Posterior vena cava (tissue), 2 donors: ENCODE measurements around the gene C5orf24. TPM values are rescaled to one million over a fixed set of nuclear protein-coding genes. Genes with fewer than 3 reads are reported as not detected.

Source experiments
- DNase-seq: peaks from one replicate; pipeline ENCODE4 v3.0.0-alpha.2; 2020; ENCODE audit warnings: low spot score
- intact Hi-C, 2 donors: fragments of 100-400 bp; cut with DNase I; formaldehyde crosslinking; loops; one replicate each; pipeline versions ENCODE4 v1.14.1 to v1.14.2; 2022 to 2023
- total RNA-seq, 2 donors: library from RNA; stranded (reverse); fragmentation: NEBNext Ultra II Directional; extraction: Animal tissue kit (Norgen Biotek cat#: 25700); gene quantifications; one replicate each; pipeline ENCODE4 v1.2.1, GENCODE V29; 2021
- donor health status: DM: yes; HTN: yes; CAD: no.
- donor health status: DM: yes; HTN: yes; CAD: no.

C5orf24 gene
- total RNA-seq, 2 donors from 2014 or later: 53.1 to 58.7 TPM

DNA sequence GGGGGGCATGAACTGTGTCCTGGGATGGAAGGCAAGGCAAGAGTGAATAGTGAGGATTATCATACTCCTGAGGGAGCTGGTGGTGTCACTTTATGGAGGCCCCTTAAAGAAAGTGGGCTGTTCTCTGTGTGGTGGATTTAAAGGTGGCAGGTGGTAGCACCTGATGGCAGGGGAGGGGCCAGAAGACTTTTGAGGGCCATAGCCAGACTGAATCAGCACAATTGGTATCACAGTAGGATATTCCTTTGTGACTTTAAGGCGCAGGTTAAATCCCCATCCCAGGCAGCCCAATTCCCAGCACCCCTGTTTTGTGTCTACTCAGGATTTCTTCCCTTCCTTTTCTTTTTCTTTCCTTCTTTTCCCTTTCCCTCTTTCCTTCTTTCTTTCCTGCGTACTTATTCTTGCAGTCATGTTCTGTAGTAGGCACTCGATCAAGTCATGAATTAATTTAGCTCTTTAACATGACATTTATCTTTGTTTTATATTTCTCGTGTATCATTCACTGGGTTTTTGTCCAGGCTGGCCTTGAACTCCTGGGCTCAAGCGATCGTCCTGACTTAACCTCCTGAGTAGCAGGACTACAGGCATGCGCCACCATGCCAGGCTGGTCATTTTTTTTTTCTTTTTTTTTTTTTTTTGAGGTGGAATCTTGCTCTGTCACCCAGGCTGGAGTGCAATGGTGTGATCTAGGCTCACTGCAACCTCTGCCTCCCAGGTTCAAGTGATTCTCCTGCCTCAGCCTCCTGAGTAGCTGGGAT lies 48.2 kb downstream of the C5orf24 start:
- intact Hi-C loops: loop anchor here in 1 of 2 donors (2.0 kb wide), 1 partner anchor 63 kb away; no protein-coding TSS in a partner anchor

DNA sequence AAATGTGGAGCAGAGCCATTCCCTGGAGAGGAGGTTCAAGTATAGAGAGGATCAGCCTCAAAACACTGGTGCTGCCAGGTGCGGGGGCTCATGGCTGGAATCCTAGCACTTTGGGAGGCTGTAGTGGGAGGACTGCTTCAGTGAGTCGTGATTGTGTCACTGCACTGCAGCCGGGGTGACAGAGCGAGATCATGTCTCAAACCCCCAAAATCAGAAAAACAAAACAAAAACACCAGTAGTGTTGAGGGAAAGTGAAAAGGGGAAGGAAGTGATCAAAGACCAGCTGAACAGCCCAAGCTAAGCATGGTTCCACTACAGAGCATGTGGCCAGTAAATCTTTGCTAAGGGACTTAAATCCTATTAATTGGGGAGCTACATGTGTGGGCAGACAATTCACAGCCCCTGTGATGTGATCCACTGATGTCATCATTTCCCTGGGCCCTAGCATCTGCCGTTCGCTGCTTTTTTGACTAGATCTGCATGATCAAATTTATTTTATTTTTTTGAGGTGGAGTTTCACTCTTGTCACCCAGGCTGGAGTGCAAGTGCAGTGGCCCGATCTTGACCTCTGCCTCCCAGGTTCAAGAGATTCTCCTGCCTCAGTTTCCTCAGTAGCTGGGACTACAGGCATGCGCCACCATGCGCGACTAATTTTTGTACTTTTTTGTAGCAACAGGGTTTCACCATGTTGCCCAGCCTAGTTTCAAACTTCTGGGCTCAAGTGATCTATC lies 56.5 kb downstream of the C5orf24 start:
- intact Hi-C loops: no loop called here
- DNase-seq: peak; percentile 54

More for the DNA sequence above, 48.2 kb downstream of the C5orf24 start:
- DNase-seq: no peak

DNA sequence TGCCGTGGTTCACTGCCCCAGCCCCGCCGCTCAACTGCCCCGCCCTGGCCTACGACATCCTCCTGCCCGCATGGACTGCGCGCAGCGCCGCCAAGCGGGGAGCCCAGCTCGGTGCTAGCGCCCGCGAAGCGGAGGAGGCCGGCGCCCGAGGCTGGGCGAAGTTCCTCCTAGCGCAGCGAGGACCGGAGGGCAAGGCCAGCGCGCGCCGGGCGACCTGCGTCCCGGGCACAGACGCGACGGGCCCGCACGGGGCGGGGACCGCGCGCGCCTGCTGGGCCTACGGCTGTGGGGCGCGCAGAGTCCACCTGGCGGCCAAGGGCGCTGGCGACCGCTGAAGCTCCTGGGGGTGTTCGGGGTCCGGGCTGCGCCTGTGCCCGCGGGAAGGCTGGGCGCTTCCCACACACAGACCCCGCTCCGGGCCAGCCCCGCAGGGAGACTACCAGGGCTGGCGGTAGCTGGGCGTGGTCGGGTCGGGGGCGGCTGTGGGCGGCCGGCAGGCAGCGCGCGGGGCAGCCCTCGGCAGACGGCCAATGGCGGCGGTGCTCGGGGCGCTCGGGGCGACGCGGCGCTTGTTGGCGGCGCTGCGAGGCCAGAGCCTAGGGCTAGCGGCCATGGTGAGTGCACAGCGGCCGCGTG lies 59.0 kb downstream of the C5orf24 start, which contains the start of gene PCBD2:
PCBD2 (plus strand) TSS at position 522 of the 636 bp plus-strand sequence; CDS start at position 531, 9 bp downstream.
- peak; percentile 98 for DNase-seq
- intact Hi-C loops: no loop called here

DNA sequence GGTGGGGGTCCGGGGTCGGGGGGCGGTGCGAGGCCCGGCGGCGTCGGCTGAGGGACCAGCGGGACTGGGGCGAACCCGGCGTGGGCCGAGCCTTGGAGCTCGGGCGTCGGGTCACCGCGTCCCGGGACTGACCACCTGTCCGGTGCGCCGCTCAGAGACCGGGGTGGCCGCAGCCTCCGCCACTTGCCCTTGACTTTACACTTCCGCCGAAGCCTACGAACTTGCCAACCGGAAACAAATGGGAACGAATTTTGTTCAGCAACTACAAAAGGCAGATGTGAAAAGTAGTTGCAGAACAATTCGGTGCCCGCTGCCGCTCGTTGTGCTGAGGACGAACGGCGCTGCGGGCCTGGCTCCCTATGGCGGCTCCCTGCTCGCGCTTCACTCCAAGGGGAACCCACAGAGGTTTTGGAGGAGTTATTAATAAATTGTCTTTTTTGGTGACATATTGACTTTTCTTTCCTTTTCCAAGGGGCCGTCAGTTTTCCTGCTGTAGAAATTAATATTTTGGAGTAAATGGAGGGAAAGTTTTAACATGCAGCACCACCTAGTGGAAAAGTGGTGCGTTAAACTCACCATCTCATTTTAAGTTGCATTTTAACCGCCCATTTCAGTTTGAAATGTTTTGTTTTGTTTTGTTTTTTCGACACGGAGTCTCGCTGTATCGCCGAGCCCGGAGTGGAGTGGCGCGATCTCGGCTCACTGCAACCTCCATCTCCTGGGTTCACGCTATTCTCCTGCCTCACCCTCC lies 59.7 kb downstream of the C5orf24 start:
- intact Hi-C loops: no loop called here
- peak; percentile 40 for DNase-seq

DNA sequence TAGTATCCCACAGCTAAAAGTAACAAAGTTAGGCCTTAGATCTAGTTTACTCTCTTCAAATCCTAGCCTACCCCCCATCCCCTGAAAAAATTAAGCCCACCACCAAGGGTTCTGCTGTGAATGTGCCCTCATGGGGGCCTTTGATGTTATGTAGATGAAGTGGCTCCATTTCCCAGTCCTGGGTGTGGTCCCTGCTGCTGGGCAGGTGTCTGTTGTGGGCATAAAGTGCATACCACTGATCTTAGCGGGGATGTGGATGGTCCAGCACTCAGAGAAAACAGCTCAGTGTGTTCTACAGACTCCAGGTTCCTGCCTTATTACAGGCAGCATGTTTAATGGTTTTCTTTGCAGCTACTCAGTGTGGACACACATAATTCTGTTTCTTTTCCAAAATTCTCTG lies 61.0 kb downstream of the C5orf24 start:
- DNase-seq: no peak
- intact Hi-C loops: no loop called here

Other genes starting within 250 kb of the C5orf24 start
- gene SAR1B, start 213.1 kb upstream of the C5orf24 start, total RNA-seq: 10 to 100 TPM; 64.6 to 70.1 TPM
- 10 to 100 TPM; 22.2 to 27.4 TPM for gene SEC24A, start 197.2 kb upstream of the C5orf24 start, total RNA-seq
- 10 to 100 TPM; 26.5 to 31.6 TPM for gene CAMLG, start 107.4 kb upstream of the C5orf24 start, total RNA-seq
- 10 to 100 TPM; 38.7 to 38.9 TPM for gene DDX46, start 87.2 kb upstream of the C5orf24 start, total RNA-seq
- 100 to 1,000 TPM in 1 of 2 donors, 10 to 100 TPM in 1; 76.7 to 103 TPM for gene TXNDC15, start 28.4 kb downstream of the C5orf24 start, total RNA-seq
- gene PCBD2, start 59.2 kb downstream of the C5orf24 start, total RNA-seq: 1 to 10 TPM; 7.4 to 8.8 TPM
- gene CATSPER3, start 121.9 kb downstream of the C5orf24 start, total RNA-seq: under 1 TPM in 1 of 2 donors, not detected in 1; 0.43 TPM
- under 1 TPM; 0.81 to 0.97 TPM for gene PITX1, start 188.3 kb downstream of the C5orf24 start, total RNA-seq